KBM-7 (cell line): ENCODE data around the gene SIX6.

Experiments
- DNase-seq: peaks from one replicate; pipeline ENCODE4 v3.0.0-alpha.2; 2015
- in situ Hi-C: fragments of 300-500 bp; cut with MboI; formaldehyde crosslinking; loops from 2 replicates; pipeline ENCODE4 v1.14.3; 2020; ENCODE audit warnings: low sequenced_read_pairs, low pct_unique_long_range_greater_than_20kb, mixed read lengths

SIX6 gene

GRCh38 chr14:60512126-60512525 is 3.2 kb downstream of the SIX6 start:
- in situ Hi-C loops = no loop called here

DNA sequence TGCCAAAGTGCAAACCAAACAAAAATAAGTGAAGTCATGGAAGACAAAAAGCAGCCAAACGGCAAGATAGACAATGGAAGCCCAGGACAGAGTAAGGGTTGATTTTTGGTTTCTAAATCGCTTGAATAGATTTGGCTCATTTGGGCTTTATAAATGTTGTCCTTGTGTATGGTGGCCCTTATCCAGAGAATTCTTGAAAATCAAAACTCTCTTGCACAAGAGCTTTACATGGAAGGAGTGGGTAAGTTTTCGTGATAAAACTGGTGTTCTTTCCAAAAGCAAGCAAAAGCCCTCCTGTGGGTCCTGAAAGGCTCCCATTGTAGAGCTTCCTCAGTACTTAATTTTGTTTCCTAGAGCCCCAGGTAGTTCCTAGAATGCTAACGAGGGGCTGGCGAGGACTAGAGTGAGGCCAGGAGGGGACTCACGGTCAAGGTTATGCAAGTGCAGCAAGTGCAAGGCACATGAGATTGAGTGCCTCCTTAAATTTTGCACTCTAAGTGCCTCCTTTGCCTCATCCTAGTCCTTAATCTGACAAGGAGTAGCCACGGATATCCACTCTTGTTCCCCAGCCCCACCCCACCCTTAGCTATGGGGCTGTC is 4.1 kb downstream of the SIX6 start:
- no peak for DNase-seq
- in situ Hi-C loops = no loop called here

More at GRCh38 chr14:60512126-60512525, 3.2 kb downstream of the SIX6 start:
- no peak for DNase-seq

DNA sequence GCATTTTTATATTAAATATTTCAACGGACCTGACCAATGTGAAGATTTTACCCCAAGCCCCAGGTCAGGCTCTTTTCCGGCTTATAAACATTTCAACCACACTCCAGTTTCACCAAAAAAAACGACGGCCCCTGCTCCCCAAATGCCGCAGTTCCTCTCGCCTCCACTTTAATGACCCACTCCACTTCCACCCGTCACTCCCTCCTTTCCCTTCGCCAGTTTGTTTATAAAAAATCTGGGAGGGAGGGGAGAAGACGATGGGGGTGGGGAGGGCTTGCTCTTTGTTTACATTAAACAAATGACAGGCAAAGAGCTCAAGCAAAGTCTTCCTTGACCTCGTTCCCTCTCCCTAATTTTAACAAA is 5.4 kb downstream of the SIX6 start:
- in situ Hi-C loops = no loop called here
- DNase-seq = no peak

DNA sequence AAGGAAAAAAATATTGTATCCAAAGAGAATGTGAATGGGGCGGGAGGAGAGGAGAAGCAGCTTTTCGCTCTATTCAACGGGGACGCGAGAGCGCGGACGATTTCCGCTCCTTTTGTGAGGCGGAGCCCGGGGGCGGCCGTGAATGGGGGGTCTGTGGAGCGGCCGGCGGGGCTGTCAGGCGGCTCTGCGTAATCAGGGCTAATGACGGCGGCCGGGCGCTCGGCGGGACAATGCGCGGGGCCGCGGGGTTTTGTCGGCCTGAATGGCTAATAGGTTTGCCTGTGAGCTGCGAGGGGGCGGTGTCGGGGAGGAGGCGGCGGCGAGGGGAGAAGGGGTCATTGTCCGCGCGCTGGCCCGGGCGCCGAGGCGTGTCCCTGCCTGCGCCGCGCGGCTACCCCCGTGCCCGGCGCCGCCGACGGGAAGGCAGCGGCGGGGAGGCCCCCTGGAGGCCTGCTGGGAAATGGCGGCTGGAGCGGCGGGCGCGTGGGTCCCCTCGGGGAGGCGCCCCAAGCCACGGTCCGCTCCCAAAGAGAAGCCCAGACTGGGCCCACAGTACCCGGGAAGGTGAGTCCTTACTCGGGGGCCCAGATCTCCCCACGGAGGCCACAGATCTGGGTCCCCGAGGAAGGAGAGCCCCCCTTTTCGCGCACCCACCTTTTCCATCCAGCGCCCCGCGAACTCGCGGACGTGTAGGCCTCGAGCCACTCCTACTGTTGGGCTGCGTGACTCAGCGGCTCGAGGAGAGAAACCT is 6.0 kb downstream of the SIX6 start:
- no peak for DNase-seq
- in situ Hi-C loops = no loop called here

GRCh38 chr14:60515511-60516289 is 6.8 kb downstream of the SIX6 start:
- in situ Hi-C loops = no loop called here

GRCh38 chr14:60532442-60532841 is 23.5 kb downstream of the SIX6 start:
- in situ Hi-C loops = no loop called here
- DNase-seq = no peak

More at GRCh38 chr14:60515511-60516289, 6.8 kb downstream of the SIX6 start:
- no peak for DNase-seq

- in situ Hi-C loops = no loop called here
- DNase-seq = no peak
These were observed 28.7 kb downstream of the SIX6 start for GRCh38 chr14:60537663-60538062.

DNA sequence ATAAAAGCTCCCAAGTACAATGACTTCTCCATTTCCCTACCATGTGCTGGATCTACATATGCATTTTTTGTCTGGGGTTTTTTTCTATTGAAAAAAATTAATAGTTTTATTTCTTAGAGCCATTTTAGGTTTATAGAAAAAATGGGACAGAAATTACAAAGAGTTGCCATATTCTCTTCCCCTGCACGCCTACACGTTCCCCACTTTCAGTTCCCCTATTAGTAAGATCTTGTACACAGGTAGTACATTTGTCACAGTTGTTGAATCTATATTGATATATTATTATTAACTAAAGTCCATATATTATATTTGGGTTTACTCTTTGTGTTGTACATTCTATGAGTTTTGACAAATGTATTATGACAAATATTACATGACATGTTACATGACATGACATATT is 35.7 kb downstream of the SIX6 start:
- no peak for DNase-seq
- in situ Hi-C loops = no loop called here

DNA sequence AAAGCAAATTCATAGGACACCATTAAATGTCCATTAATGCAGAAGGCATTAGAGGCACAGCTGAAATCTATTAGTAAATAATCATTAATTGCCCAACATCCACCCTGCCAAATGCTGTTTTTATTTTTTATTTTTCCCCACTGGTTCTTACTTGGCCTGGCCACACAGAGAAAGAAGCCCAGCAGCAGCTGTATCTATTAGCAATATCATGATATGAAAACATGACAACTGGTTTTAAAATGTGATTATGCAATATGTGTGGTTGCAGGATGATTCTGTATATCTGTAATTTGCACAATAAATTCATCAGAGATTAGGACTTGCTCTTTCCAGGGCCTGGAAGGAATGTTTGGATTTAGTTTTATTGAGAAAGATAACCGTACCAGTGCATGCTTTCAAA is 44.9 kb downstream of the SIX6 start:
- in situ Hi-C loops = loop anchor here (25.0 kb wide), 2 partner anchors 192 to 342 kb away; no protein-coding TSS in a partner anchor
- DNase-seq = no peak

DNA sequence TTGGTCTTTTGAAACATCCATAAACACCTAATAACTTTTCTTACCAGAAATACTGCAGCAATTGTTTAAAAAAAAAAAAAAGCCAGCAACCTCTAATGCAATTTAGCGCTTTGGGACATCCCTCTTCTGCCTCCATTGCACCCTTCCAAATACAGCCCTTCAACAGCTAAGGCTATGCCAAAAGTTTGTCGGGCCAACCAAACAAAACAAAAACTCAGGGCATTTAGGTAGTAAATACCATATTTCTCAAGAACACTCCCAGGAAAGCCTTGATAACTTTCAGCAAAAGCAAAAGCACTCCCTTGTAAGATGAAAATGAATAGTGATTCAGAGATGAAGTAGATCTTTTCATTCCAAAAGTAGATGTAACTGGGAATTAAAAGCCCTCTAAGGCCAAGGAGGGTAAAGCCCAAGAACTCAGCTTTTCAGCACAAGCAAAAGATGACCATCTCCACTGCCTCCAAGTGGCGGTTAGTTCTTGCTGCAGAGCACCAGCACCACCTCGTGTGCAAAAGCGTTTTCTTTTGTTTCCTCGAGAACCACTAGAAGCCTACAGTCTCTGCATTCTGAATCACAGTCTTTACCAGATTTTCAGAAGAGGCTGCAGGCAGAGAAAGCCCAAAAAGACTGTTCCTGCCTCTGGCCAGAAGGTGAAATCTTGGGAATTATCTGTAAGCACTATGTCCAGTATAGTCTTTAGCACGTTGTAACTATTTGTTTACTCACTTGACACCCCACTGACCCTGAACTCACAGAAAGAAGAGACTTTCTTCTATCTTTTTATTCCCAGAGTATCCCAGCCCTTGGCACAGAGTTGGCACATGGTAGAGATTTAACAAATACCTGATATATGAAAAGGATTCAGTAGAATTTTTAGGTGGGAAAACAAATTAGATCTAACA is 53.1 kb downstream of the SIX6 start:
- peak; percentile 58 for DNase-seq
- in situ Hi-C loops = loop anchor here (25.0 kb wide), 2 partner anchors 200 to 350 kb away; no protein-coding TSS in a partner anchor
